Fibroblast of the conjunctiva (primary cell): ENCODE results near the gene RAB40C.

Experiments
- DNase-seq: peaks from one replicate; pipeline ENCODE4 v3.0.0-alpha.2; 2010; ENCODE audit warnings: low read depth

The RAB40C gene

GRCh38 chr16:632486-633335 lies 42.8 kb downstream of the RAB40C start:
- DNase-seq = no peak

DNA sequence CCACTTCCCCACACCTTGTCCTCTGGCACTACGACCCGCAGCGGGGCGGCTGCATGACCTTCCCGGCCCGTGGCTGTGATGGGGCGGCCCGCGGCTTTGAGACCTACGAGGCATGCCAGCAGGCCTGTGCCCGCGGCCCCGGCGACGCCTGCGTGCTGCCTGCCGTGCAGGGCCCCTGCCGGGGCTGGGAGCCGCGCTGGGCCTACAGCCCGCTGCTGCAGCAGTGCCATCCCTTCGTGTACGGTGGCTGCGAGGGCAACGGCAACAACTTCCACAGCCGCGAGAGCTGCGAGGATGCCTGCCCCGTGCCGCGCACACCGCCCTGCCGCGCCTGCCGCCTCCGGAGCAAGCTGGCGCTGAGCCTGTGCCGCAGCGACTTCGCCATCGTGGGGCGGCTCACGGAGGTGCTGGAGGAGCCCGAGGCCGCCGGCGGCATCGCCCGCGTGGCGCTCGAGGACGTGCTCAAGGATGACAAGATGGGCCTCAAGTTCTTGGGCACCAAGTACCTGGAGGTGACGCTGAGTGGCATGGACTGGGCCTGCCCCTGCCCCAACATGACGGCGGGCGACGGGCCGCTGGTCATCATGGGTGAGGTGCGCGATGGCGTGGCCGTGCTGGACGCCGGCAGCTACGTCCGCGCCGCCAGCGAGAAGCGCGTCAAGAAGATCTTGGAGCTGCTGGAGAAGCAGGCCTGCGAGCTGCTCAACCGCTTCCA lies 43.6 kb downstream of the RAB40C start:
- DNase-seq = no peak

GRCh38 chr16:634051-634670 lies 44.3 kb downstream of the RAB40C start:
- no peak for DNase-seq

GRCh38 chr16:634996-635395 lies 45.1 kb downstream of the RAB40C start:
- no peak for DNase-seq

- DNase-seq = no peak
Measured at GRCh38 chr16:635573-636205, 45.8 kb downstream of the RAB40C start.

- peak; percentile 91 for DNase-seq
Measured at GRCh38 chr16:636206-637080, 46.6 kb downstream of the RAB40C start, which contains the start of gene METTL26. METTL26 (minus strand) TSS chr16:636305; CDS start chr16:636290, 15 bp downstream.

DNA sequence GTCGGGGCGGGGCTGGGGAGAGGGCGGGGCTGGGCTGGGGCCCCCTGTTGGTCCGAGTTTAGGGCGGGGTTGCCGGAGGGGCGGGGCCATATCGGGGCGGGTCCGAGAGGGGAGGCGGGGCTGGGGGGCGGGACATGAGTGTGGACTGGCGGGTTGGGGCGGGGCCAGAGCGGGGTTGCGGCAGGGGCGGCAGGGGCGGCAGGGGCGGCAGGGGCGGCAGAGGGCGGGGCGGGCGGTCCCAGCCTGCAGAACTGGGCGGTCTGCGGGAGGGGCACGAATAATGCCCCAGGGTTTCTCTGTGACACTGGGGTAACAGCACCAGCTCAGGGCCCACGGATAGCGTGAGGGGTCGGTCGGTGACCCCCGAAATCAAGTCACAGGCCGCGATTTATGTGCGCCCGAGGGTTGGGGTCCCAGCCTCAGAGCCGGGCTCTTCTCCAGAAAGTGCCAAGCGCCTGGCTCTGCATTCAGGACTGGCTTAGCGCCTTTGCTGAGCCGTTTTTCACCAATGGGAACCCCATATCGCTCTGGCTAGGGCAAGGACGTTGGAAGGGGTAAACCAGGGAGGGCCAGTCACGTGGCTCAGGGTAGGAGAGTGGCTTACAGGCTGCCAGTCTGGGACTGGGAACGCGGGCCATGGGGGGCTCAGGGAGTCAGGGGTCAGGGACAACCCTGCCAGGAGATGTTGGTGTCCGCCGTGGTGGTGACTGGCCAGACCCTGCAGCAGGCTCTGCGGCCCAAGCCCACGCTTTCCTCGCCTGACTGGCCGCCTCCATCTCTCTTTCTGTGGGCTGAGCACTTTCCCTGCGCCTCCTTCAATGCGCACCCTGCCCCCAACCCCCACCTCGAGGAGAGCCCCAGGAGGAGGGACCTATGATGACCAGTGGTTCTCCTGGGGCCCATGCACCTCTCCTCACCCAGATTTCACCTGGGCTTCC lies 47.5 kb downstream of the RAB40C start:
- DNase-seq = peak; percentile 85

DNA sequence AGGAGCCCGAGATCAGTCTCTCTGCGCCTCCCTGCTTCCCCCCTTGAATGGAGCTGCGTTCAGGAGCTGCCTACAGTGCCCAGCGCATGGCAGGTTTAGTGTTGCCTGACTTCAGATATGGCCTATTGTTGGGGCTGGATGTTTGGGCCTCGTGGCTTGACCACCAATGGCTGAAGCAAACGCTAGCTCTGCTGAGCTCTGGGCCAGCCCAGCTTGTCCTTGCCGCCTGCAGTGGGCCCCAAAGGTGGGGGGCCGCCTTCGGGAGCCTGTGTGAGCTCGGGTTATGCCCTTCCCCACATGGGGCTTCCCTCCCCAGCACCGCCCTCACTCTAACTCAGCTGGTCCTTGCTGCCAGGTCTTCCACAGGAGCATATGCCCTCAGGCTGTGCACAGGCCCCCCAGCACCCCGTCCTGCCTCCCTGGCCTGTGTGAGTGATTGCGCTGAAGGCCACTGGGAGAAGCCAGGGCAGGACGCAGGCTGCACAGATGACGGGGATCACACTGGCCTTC lies 48.2 kb downstream of the RAB40C start:
- DNase-seq = no peak

DNA sequence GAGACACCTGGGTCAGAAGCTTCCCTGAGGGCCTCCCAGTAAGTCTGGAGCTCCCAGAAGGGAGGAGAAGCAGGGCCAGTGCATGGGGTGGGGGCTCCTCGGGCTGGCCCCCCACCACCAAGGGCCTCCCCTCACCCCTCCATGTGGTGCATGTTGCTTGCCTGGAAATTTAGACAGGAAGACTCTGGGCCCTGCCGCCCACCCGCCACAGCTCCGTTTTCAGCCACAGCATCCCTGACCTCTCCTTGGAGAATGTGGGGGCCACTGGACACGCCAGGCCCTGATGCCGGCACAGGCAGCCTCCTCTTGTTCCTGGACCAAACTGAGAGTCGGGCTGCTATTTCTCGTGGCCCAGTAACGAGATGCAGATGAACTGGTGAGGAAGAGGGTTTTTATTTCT lies 49.0 kb downstream of the RAB40C start:
- DNase-seq = no peak

- no peak for DNase-seq
Measured at GRCh38 chr16:640614-641013, 50.7 kb downstream of the RAB40C start.

DNA sequence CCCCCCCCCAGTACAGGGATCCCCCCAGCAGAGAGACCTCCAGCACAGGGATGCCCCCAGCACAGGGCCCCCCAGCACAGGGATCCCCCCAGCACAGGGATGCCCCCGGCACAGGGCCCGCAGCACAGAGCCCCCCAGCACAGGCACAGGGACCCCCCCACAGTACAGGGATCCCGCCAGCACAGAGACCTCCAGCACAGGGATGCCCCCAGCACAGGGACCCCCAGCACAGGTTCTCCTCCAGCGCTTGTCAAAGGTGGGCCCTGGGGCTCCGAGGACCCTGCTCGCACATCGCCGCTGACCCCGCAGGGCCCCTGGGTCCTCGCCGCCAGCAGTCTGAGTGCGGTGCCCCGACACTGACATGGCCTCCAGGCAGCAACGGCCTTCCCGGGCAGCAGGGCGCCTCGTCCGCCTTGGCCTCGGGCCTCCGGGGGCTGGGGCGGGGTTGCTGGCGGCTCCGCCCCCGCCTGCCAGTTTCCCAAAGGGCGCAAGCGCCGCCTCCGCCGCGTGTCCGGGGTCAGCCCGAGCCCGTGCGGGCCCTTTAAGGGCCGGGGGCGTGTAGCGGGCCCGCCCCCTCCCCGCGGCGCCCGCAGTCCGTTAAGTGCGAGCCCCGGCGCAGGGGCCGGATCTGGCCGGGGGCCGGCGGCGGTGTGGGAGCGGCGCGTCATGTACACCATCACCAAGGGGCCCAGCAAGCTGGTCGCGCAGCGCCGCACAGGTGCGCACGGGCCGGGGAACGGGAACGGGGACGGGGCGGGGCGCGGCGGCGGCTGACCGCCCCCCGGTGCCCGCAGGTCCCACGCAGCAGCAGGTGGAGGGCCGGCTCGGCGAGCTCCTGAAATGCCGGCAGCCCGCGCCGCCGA lies 51.7 kb downstream of the RAB40C start, which contains the start of gene MCRIP2:
MCRIP2 (plus strand) TSS at position 503 of the 863 bp plus-strand sequence; CDS start at position 667, 164 bp downstream.
- peak; percentile 52 for DNase-seq

DNA sequence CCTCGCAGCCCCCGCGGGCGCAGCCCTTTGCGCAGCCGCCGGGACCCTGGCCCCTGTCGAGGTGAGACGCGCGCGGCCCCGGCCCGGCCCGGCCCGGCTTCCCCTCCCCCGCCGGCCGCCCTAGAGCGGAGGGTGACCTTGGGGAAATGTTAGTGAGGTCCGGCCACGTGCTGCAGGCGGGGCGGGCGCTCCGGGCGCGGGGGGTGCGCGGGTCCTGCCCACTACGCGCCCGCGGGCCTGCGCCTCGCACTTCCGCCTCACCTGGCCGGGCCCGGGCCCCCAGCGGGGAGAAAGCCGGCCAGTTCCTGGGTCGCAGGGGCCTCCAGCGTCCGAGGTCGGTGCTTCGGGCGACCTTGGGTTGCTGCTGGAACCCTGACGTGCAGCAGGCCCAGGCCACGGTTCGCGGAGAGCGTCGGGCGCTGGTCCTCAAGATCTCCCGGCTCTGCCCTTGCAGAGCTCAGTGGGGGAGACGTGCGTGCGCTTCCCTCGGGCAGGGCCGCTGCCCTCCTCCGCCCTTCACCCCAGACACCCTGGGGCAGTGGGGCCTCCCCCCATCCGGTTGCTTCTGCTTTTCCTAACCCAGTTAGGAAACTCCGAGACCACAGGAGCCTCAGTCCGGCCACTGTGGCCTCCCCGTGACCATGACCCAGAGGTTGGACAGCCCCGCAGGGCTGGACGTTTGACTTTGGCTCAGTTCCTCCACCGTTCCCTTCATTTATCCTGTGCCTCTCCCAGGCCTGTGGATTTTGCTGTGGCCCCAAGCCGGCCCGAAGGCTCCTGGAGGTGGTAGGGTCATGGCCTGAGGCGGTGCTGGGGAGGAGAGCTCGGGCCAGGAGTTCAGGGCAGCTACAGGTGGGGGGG lies 52.6 kb downstream of the RAB40C start:
- DNase-seq = no peak

GRCh38 chr16:643050-643368 lies 53.1 kb downstream of the RAB40C start:
- DNase-seq = no peak

DNA sequence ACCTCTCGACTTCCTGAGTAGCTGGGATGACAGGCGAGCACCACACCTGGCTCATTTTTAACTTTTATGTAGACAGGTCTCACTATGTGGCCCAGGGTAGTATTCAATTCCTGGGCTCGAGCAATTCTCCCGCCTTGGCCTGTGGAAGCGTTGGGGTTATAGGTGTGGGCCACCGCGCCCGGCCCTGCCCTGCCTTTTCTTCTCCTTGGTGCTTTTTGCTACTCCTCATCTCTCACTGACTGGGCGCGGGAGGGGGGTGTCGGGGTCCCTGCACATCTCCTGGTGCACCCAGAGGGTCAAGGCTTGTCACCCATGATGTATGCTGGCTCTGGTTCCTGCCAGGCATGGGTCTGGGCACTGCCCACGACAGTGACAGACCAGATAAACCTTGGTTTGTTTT lies 54.7 kb downstream of the RAB40C start:
- no peak for DNase-seq

GRCh38 chr16:645852-646678 lies 56.2 kb downstream of the RAB40C start:
- DNase-seq = no peak

GRCh38 chr16:646679-647172 lies 56.9 kb downstream of the RAB40C start:
- no peak for DNase-seq
